MM.1S (cell line): ENCODE measurements around the gene COG2.
A peak's percentile ranks its signal among the peaks of the same experiment; 100 is the strongest.

Experiments
- DNase-seq: peaks from one replicate; pipeline ENCODE4 v3.0.0-alpha.2; 2015
- H2AFZ ChIP-seq: fragments of 300-600 bp; sonication (generic); 2 replicates; pipeline ENCODE4 v1.6.0; 2016; ENCODE audit warnings: antibody characterized with exemption, low read length
- H3F3A ChIP-seq: fragments of 300-600 bp; sonication (generic); 2 replicates; pipeline ENCODE4 v1.6.1; 2016; ENCODE audit warnings: mild to moderate bottlenecking, antibody characterized with exemption, low read length, moderate library complexity, mixed read lengths; ENCODE audit not compliant: insufficient read depth
- H3K27ac ChIP-seq: fragments of 300-600 bp; sonication (generic); 2 replicates; pipeline ENCODE4 v1.5.1; 2016; ENCODE audit warnings: mild to moderate bottlenecking, low read length
- H3K27me3 ChIP-seq: fragments of 300-600 bp; sonication (generic); replicated peaks from 2 replicates; pipeline ENCODE4 v1.6.0; 2016; ENCODE audit warnings: low read length; ENCODE audit not compliant: insufficient read depth
- H3K36me3 ChIP-seq: fragments of 300-600 bp; sonication (generic); replicated peaks from 2 replicates; pipeline ENCODE4 v1.6.1; 2016; ENCODE audit warnings: mild to moderate bottlenecking, low read length, mixed read lengths; ENCODE audit not compliant: insufficient read depth
- H3K4me1 ChIP-seq: fragments of 300-600 bp; sonication (generic); 2 replicates; pipeline ENCODE4 v1.6.1; 2016; ENCODE audit warnings: low read length, mixed read lengths
- H3K4me2 ChIP-seq: fragments of 300-600 bp; sonication (generic); 2 replicates; pipeline ENCODE4 v1.6.0; 2016; ENCODE audit warnings: low read depth, low read length
- H3K4me3 ChIP-seq: fragments of 300-600 bp; sonication (generic); 2 replicates; pipeline ENCODE4 v1.5.1; 2016; ENCODE audit warnings: low read length, mixed read lengths
- H3K79me2 ChIP-seq: fragments of 300-600 bp; sonication (generic); 2 replicates; pipeline ENCODE4 v1.6.1; 2016; ENCODE audit warnings: mixed run types, low read length, mixed read lengths
- H3K9ac ChIP-seq: fragments of 300-600 bp; sonication (generic); 2 replicates; pipeline ENCODE4 v1.6.1; 2016; ENCODE audit warnings: low read length, mixed read lengths
- H3K9me2 ChIP-seq: fragments of 300-600 bp; sonication (generic); replicated peaks from 2 replicates; pipeline ENCODE4 v1.6.1; 2016; ENCODE audit warnings: mild to moderate bottlenecking, low read length, mixed read lengths; ENCODE audit not compliant: insufficient read depth
- H3K9me3 ChIP-seq: fragments of 300-600 bp; sonication (generic); replicated peaks from 2 replicates; pipeline ENCODE4 v1.6.1; 2016; ENCODE audit warnings: mild to moderate bottlenecking, low read length, mixed read lengths; ENCODE audit not compliant: insufficient read depth
- H4K20me1 ChIP-seq: fragments of 300-600 bp; sonication (generic); 2 replicates; pipeline ENCODE4 v1.6.1; 2016; ENCODE audit warnings: mild to moderate bottlenecking, low read length, moderate library complexity, mixed read lengths; ENCODE audit not compliant: insufficient read depth
- EZH2 ChIP-seq: fragments of 300-600 bp; sonication (generic); optimal IDR thresholded peaks from 2 replicates; pipeline ENCODE3; 2017; ENCODE audit warnings: low read depth, mild to moderate bottlenecking, antibody characterized with exemption, low read length, mixed read lengths
- EZH2phosphoT487 ChIP-seq: fragments of 300-600 bp; sonication (generic); IDR thresholded peaks from 2 replicates; pipeline ENCODE4 v1.6.1; 2018; ENCODE audit warnings: antibody characterized with exemption, low read length
- TF ChIP-seq, protein P1 (sequence below): fragments of 300-600 bp; sonication (generic); IDR thresholded peaks from 2 replicates; pipeline ENCODE4 v1.5.1; 2016; ENCODE audit warnings: antibody characterized with exemption, low read length, mixed read lengths

The COG2 gene

DNA sequence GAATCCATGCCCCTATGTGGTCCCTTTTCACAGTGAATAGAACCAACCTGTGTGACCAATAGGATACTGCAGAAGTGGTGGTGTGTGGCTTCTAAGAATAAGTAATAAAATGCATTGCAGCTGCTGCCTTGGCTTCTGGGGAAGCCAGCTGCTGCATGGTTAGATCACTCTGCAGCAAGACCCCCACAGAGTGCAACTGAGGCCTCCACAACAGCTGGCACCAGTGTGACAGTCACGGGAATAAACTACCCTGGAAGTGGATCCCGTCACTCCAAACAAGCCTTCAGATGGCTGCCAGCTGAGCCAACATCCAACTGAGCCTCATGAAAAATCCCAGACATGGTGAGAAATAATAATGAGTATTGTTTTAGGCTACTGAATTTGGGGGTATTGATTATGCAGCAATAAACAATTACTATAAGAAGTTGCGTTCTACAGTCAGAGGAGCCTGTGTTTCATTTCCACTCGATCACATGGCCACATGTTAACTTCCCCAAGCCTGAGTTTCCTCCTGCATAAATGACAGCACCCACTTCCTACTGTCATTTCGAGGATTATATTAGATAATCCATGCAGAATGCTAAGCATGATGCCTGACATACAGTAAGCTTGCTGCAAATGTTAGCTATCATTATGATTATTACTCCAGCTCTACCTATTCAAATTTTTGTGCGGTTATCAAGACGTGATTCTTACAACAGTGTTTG is 20.8 kb upstream of the COG2 start:
- no peaks in the 10 kb centered on the region for H3K9me3 ChIP-seq
- TF ChIP-seq EZH2phosphoT487 = no peak
- no peak for TF ChIP-seq EZH2
- TF ChIP-seq, protein P1, sequence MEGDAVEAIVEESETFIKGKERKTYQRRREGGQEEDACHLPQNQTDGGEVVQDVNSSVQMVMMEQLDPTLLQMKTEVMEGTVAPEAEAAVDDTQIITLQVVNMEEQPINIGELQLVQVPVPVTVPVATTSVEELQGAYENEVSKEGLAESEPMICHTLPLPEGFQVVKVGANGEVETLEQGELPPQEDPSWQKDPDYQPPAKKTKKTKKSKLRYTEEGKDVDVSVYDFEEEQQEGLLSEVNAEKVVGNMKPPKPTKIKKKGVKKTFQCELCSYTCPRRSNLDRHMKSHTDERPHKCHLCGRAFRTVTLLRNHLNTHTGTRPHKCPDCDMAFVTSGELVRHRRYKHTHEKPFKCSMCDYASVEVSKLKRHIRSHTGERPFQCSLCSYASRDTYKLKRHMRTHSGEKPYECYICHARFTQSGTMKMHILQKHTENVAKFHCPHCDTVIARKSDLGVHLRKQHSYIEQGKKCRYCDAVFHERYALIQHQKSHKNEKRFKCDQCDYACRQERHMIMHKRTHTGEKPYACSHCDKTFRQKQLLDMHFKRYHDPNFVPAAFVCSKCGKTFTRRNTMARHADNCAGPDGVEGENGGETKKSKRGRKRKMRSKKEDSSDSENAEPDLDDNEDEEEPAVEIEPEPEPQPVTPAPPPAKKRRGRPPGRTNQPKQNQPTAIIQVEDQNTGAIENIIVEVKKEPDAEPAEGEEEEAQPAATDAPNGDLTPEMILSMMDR = no peak
- no peaks in the 10 kb centered on the region for H3K27me3 ChIP-seq
- no peak overlapping the region for H3K27ac ChIP-seq
- no peaks in the 10 kb centered on the region for H3K79me2 ChIP-seq
- H3F3A ChIP-seq = no peaks in the 10 kb centered on the region
- H3K36me3 ChIP-seq = no peaks in the 10 kb centered on the region
- H3K4me3 ChIP-seq = no peak overlapping the region
- no peaks in the 10 kb centered on the region for H3K9me2 ChIP-seq
- H4K20me1 ChIP-seq = no peaks in the 10 kb centered on the region
- no peak overlapping the region for H3K4me2 ChIP-seq
- DNase-seq = no peak
- no peak overlapping the region for H3K9ac ChIP-seq
- H3K4me1 ChIP-seq = no peaks in the 10 kb centered on the region
- H2AFZ ChIP-seq = no peak overlapping the region

DNA sequence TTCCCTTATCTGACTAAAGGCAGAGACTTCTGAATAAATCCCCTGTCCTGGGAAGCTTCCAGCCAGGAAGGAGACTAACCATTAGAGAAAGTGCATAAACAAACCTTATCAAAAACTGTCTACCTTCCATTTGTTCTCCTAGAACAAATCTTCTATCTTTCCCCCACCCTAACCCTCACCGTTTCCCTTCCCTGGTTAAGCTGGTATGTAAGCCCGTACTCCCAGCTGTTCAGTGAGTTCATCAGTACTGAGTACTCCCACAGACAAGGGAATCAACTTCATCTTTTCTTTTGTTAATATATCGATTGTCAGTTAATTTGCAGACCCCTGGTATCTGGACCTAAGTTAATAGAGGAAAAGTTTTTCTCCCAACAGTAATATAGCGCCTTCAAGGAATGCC is 20.1 kb upstream of the COG2 start:
- H3K27ac ChIP-seq = no peak overlapping the region

DNA sequence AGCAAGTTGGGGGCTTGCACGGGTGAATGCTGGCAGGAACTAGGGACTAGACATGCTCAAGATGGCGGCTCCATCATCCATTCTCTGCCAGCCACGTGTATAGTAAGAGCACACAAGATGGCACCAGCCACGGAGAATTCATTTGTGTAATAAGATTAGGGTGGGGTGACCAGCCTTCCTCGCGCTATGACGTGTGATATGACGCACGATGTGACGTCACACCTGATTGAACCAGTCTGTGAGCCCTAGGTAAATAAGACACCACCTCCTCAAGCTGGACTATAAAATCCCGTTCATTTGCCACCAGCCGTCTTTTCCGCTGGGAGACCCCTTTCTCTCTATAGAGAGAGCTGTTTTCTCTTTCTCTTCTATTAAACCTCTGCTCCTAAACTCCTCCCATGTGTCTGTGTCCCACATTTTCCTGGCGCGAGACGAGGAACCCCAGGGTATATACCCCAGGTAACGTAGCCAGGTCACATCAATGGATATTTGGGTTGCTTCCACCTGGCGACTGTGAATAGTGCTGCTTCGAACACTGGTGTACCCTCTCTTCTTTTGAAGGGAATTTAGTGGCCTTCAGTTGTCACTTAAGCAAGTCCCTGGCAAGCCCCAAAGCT is 18.1 kb upstream of the COG2 start:
- Histone ChIP-seq H3K79me2 (no peaks in the 10 kb centered on the region), H3K9me2 (no peaks in the 10 kb centered on the region), H3K9ac (no peak overlapping the region), H2AFZ (no peak overlapping the region), H3K4me3 (no peak overlapping the region), H3K27me3 (no peaks in the 10 kb centered on the region), H3F3A (no peaks in the 10 kb centered on the region), H3K27ac (no peak overlapping the region), H3K9me3 (no peaks in the 10 kb centered on the region), H3K4me1 (no peaks in the 10 kb centered on the region), H3K4me2 (no peak overlapping the region), H4K20me1 (no peaks in the 10 kb centered on the region), H3K36me3 (no peaks in the 10 kb centered on the region)
- DNase-seq = peak; percentile 4
- no peak for TF ChIP-seq EZH2phosphoT487
- TF ChIP-seq, protein P1 = no peak
- no peak for TF ChIP-seq EZH2

More for the DNA sequence above, 20.1 kb upstream of the COG2 start:
- peak; percentile 4 for DNase-seq
- Histone ChIP-seq H3K36me3 (no peaks in the 10 kb centered on the region), H3K4me1 (no peaks in the 10 kb centered on the region), H3K4me3 (no peak overlapping the region), H3K9me3 (no peaks in the 10 kb centered on the region), H3K27me3 (no peaks in the 10 kb centered on the region), H2AFZ (no peak overlapping the region), H3K4me2 (no peak overlapping the region), H3K79me2 (no peaks in the 10 kb centered on the region), H3F3A (no peaks in the 10 kb centered on the region), H4K20me1 (no peaks in the 10 kb centered on the region), H3K9me2 (no peaks in the 10 kb centered on the region), H3K9ac (no peak overlapping the region)
- TF ChIP-seq, protein P1 = no peak
- no peak for TF ChIP-seq EZH2
- no peak for TF ChIP-seq EZH2phosphoT487
